ENCODE measurements around the gene SOX5. TPM values are rescaled to one million over a fixed set of nuclear protein-coding genes. Genes with fewer than 3 reads are reported as not detected.

The SOX5 gene
- total RNA-seq (ENCODE audit: low replicate concordance): 5.4 and 12.8 TPM in 2 replicates

DNA sequence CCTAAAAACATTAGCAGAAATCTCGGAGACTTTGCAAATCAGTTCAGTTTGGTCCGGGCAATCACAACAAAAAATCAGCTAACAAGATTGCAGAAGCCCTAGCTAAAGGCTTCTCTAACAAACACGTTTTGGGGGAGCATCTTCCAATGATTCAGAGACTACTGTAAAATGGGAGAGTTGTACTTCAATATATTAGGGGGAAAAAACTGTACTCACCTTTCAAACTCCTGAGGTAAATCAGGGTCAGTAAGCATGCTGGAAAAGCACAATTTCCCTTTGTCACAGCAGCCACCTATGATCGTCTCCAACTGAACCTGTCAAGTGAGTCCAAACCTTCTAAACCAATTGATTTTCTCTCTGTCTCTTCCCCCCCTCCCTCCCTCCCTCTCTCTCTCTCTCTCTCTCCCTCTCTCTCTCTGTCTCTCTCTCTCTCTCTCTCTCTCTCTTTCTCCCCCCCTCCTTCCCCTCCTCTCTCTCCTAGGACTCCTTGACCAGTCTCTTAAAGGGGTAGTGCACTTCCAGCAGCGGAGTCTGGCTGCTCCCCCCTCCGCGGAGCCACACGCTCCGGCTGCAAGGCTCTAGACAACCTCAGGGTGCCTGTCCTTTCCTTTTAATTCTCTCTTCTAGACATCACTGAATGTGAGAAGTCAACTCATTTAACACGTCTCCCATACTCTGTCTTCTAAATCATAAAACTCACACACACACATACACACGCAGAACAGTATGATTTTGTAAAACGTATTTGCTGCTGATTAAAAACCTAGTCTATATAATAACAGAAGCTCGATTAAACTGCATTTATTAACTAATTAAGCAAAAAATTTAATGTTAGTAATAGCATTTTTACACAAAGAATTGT lies at the start of gene SOX5:
TSS of gene SOX5 (minus strand) at position 323 of the 862 bp plus-strand sequence. CDS start at position 254, 69 bp downstream.
- H3K4me3 ChIP-seq (ENCODE audit: low read depth, low read length): peak within 1 kb of the TSS; percentile 56
- TF ChIP-seq, protein P1, sequence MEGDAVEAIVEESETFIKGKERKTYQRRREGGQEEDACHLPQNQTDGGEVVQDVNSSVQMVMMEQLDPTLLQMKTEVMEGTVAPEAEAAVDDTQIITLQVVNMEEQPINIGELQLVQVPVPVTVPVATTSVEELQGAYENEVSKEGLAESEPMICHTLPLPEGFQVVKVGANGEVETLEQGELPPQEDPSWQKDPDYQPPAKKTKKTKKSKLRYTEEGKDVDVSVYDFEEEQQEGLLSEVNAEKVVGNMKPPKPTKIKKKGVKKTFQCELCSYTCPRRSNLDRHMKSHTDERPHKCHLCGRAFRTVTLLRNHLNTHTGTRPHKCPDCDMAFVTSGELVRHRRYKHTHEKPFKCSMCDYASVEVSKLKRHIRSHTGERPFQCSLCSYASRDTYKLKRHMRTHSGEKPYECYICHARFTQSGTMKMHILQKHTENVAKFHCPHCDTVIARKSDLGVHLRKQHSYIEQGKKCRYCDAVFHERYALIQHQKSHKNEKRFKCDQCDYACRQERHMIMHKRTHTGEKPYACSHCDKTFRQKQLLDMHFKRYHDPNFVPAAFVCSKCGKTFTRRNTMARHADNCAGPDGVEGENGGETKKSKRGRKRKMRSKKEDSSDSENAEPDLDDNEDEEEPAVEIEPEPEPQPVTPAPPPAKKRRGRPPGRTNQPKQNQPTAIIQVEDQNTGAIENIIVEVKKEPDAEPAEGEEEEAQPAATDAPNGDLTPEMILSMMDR (IDR thresholded peaks at IDR 0.05; ENCODE audit: insufficient read depth, low read length): no peak
- DNase-seq (ENCODE audit: low read depth): peak; percentile 59

DNA sequence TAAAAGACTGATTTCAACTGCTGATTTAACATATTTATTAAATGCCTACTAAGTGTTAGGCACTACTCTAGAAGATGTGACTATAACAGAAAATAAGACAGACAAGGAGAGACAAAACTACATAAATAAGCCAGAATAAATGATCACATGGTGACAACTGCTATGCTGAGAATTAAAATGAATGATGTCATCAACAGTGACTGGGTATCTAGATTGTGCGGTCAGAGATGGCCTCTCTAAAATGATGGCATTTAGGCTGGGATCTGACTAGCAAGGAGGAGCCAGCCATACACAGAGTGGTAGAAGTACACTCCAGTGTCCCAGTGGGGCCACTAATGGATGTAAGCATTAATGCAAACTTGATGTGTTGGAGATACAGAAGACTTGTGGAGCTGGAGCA lies 37.6 kb upstream of the SOX5 start:
- H3K4me3 ChIP-seq (ENCODE audit: low read depth, low read length): no peak overlapping the region
- DNase-seq (ENCODE audit: low read depth): no peak
- TF ChIP-seq, protein P1 (IDR thresholded peaks at IDR 0.05; ENCODE audit: insufficient read depth, low read length): no peak

DNA sequence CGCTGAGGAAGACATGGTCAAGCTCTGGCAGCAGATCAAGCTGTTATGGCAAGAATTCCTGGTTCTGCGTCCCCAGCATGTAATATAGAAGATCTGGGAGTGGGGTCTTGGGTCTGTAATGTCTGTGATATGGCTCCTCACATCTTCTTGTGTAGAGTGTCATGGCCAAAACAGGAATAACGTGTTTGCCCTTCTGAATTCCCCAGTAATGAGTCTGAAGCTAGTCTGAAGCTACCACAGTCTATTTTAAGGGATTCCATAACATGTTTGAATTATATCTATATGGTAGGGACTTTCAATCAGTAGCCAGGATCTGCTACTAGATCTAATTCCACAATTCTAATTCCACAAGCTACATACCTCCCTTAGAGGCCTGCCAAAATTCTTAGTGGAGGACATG lies 31.4 kb upstream of the SOX5 start:
- no peak overlapping the region for H3K4me3 ChIP-seq (ENCODE audit: low read depth, low read length)
- TF ChIP-seq, protein P1 (IDR thresholded peaks at IDR 0.05; ENCODE audit: insufficient read depth, low read length): no peak
- no peak for DNase-seq (ENCODE audit: low read depth)

DNA sequence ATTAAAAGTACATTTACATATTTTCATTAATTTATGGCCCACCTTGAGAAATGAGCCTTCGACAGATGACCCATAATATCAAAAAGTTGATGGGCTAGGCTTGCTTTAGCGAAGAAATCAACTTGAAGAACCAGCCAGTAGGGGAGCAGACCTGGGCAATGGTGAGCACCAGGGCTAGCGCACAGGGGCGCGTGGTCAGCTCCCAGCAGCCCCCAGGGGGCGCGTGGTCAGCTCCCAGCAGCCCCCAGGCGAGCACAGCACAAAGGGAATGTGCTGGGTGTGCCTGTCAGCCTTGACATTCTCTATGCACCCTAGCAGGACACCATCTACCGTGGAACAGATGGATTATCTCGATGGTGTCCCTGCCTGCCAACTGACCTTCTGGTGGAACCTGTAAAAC lies 15.3 kb upstream of the SOX5 start:
- TF ChIP-seq, protein P1 (IDR thresholded peaks at IDR 0.05; ENCODE audit: insufficient read depth, low read length): no peak
- H3K4me3 ChIP-seq (ENCODE audit: low read depth, low read length): no peak overlapping the region
- no peak for DNase-seq (ENCODE audit: low read depth)

DNA sequence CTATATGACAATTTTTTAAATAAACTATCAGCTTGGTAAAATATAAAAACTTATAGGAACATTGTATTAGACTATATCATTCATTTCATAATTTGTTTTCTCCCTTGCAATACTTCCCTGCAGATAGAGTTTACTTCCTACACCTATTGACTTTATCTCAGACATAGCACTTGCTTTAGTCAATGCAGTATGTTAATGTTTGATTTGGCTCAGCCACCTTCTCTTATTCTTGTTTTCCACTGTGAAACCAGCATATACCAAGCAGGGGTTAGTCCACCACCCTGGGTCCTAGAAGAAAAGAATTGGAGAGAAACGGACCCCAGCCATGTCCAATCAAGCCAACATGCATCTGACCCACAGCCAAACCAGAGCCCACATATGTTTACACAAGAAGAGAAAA lies 10.4 kb upstream of the SOX5 start:
- TF ChIP-seq, protein P1 (IDR thresholded peaks at IDR 0.05; ENCODE audit: insufficient read depth, low read length): no peak
- H3K4me3 ChIP-seq (ENCODE audit: low read depth, low read length): no peak overlapping the region
- DNase-seq (ENCODE audit: low read depth): no peak

GRCh38 chr12:23954332-23954731 lies 4.9 kb upstream of the SOX5 start:
- TF ChIP-seq, protein P1 (IDR thresholded peaks at IDR 0.05; ENCODE audit: insufficient read depth, low read length): no peak
- no peak overlapping the region for H3K4me3 ChIP-seq (ENCODE audit: low read depth, low read length)
- DNase-seq (ENCODE audit: low read depth): peak; percentile 14
